Bronchial epithelial cell (primary cell): ENCODE measurements around the gene CACNA1G. TPM values are rescaled to one million over a fixed set of nuclear protein-coding genes. Genes with fewer than 3 reads are reported as not detected.

ENCODE experiments used
- DNase-seq: peaks from one replicate; pipeline ENCODE4 v3.0.0-alpha.2; 2010; ENCODE audit warnings: low read depth
- FAIRE-seq: peaks from 2 replicates; lab custom pipeline; 2011; peaks lifted over from hg19 to GRCh38; lab: Jason Lieb, UNC
- H3K27me3 ChIP-seq: 2 replicates; pipeline ENCODE4 v1.5.1; 2011; ENCODE audit warnings: low read length; ENCODE audit not compliant: control insufficient read depth, insufficient read depth
- H3K36me3 ChIP-seq: 2 replicates; pipeline ENCODE4 v1.5.1; 2011; ENCODE audit warnings: low read length; ENCODE audit not compliant: control insufficient read depth, insufficient read depth
- H3K4me3 ChIP-seq: 2 replicates; pipeline ENCODE4 v1.5.1; 2011; ENCODE audit warnings: mild to moderate bottlenecking, low read depth, low read length, control low read depth
- total RNA-seq: library from RNA; depleted of rRNA; stranded (reverse); fragments of >200 nt; gene quantifications from 2 replicates; pipeline ENCODE4 v1.2.1, GENCODE V29; 2014
- TF ChIP-seq, protein P1 (sequence below): IDR thresholded peaks from 2 replicates; pipeline ENCODE4 v1.5.1; 2011; ENCODE audit warnings: mild to moderate bottlenecking, moderate library complexity, low read length, control low read depth, inconsistent platforms; ENCODE audit not compliant: insufficient read depth, severe bottlenecking

CACNA1G gene
- total RNA-seq, 1 donor from 2014 or later: not detected

DNA sequence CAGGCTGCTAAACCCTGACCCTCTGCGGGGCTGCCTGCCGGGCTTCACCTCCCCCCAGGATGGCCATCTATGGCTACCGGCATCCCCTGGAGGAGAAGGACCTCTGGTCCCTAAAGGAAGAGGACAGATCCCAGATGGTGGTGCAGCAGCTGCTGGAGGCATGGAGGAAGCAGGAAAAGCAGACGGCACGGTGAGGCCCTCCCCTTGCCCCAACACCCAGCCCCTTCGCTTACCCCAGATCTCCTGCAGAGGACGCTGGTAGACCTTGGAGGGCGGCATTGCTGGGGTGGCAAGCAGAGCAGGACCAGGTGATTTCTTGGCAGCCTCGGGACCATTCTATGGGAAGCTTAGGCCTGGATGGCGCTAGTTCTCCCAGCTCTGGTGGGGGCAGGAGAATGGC, 98.7 kb downstream of the CACNA1G start:
- TF ChIP-seq, protein P1, sequence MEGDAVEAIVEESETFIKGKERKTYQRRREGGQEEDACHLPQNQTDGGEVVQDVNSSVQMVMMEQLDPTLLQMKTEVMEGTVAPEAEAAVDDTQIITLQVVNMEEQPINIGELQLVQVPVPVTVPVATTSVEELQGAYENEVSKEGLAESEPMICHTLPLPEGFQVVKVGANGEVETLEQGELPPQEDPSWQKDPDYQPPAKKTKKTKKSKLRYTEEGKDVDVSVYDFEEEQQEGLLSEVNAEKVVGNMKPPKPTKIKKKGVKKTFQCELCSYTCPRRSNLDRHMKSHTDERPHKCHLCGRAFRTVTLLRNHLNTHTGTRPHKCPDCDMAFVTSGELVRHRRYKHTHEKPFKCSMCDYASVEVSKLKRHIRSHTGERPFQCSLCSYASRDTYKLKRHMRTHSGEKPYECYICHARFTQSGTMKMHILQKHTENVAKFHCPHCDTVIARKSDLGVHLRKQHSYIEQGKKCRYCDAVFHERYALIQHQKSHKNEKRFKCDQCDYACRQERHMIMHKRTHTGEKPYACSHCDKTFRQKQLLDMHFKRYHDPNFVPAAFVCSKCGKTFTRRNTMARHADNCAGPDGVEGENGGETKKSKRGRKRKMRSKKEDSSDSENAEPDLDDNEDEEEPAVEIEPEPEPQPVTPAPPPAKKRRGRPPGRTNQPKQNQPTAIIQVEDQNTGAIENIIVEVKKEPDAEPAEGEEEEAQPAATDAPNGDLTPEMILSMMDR: no peak
- peaks cover 2% of the 10 kb centered on the region for H3K36me3 ChIP-seq
- FAIRE-seq: no peak
- no peaks in the 10 kb centered on the region for H3K27me3 ChIP-seq
- no peak for DNase-seq
- H3K4me3 ChIP-seq: no peak overlapping the region

DNA sequence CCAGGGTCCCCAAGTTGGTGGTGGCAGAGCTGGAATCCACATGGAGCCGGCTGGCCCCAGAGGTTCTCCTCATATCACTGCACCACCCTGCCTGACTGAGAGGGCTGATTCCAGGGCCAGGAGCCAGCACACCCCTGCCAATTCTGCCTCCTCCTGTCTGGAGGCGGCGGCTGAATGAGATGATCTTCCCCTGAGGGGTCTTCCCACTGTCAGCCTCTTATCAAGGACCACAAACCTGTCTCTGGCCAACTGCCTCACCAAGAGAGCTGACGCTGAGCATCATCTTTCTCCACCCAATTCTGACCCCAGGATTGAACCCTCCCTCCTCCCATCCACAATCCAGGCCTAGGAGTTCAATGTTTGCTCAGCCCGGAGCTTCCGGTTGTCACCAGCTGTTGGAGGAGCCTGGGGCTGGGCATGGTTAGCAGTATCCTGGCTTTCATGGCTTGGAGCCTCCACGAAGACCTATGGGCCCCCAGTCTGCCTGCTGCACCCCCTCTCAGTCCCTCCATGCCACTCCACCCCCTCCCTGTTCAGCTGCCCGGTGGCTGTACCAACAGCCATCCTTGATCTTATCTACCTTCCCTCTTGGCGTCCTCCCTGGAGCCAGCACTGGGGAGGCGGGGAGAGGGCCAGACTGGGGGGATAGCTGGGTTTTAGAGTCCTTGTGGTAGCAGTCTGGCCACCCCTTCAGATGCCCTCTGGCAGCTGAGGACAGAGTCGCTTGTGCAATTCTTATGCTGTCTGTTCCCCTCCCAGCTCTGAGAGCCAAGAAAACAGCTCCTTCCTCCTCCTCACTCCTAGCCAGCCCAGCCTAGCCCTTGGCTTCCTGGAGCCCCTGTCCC, 99.7 kb downstream of the CACNA1G start:
- no peak overlapping the region for H3K4me3 ChIP-seq
- TF ChIP-seq, protein P1: no peak
- DNase-seq (no peak), FAIRE-seq (no peak)
- no peaks in the 10 kb centered on the region for H3K27me3 ChIP-seq
- H3K36me3 ChIP-seq: peaks cover 2% of the 10 kb centered on the region

DNA sequence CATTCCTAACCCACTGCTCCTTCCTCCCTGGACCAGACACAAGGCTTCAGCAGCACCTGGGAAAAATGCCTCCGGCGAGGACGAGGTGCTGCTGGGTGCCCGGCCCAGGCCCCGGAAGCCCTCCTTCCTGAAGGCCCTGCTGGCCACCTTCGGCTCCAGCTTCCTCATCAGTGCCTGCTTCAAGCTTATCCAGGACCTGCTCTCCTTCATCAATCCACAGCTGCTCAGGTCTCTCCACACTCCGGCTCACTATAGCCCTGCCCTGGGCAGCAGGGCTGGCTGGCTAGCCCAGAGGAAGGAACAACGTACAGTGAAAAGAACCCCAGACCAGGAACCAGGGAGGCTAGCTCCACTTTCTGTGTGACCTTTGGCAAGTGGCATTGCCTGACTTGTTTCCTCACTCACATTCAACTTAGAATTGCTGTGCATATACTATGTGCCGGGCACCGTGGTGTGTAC, 100.4 kb downstream of the CACNA1G start:
- no peak for FAIRE-seq
- TF ChIP-seq, protein P1: no peak
- H3K36me3 ChIP-seq: peaks cover 2% of the 10 kb centered on the region

DNA sequence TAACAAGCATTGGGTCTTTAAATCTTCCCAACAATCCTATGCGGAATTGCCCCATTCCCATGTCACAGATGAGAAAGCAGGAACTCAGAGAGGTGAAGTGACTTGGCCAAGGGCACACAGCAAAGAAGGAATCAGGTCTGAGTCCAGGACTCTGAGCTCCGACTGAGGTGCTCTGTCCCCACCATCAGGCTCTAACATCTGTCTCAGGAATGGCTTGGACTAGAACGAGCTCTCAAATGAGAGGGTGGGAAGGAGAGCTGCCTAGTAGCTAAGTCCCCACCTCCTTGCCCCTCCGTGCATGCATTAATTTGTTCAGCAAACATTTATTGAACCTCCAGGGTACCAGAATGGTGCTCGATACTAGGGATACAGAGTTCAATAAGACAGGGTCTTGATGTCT, 100.8 kb downstream of the CACNA1G start:
- TF ChIP-seq, protein P1: no peak
- H3K4me3 ChIP-seq: no peak overlapping the region
- H3K36me3 ChIP-seq: peaks cover 2% of the 10 kb centered on the region
- H3K27me3 ChIP-seq: no peaks in the 10 kb centered on the region
- DNase-seq (no peak), FAIRE-seq (no peak)

More for the DNA sequence above, 100.4 kb downstream of the CACNA1G start:
- no peaks in the 10 kb centered on the region for H3K27me3 ChIP-seq
- no peak overlapping the region for H3K4me3 ChIP-seq
- no peak for DNase-seq

DNA sequence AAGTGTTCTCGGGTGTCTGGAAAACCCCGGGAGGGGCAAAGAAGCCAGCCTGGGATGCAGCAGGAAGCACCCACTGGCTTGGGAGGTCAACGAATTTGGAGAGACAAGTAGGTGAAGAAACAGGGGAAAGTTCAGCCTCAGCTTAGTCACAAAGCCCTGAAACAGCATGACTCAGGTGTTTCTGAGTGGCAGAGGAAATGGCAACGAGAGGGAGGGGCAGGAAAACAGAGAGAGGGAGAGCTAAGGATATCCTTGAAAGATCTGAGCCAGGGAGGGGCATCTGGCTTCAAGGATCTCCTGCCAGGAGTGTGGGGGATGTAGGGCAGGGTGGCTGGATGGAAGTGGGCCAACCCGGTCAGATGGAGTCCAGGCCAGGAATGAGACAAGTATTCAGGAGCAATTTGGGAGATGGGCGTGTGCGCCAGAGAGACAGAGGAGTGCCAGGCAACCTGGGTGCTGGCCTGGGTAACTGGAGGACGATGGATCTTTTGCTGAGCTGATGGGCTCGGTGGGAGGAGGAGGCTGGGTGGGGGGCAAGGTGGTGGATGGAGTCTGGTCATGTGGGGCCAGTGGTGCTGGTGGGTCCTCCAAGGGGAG, 101.4 kb downstream of the CACNA1G start:
- DNase-seq (peak; percentile 96), FAIRE-seq (peak; percentile 47)
- Histone ChIP-seq H3K4me3 (no peak overlapping the region), H3K27me3 (no peaks in the 10 kb centered on the region), H3K36me3 (peaks cover 2% of the 10 kb centered on the region)
- TF ChIP-seq, protein P1: no peak
